ENCODE measurements around the gene DNALI1. TPM values are rescaled to one million over a fixed set of nuclear protein-coding genes. Genes with fewer than 3 reads are reported as not detected.
"Not testable (repeated sequence)": the region's sequence is repeated elsewhere in the genome, so short reads cannot be mapped to it uniquely, and the experiment has no call there.

The DNALI1 gene
- total and polyA plus RNA-seq, 2 of the 8 experiments (the other 6 are each of a cell fraction or from before 2014, with no cell fraction given): 8.9 to 11.3 TPM

GRCh38 chr1:37584544-37584943 is 27.8 kb downstream of the DNALI1 start:
- H3K27ac ChIP-seq (ENCODE audit: low read depth, low read length); H4K5ac ChIP-seq (ENCODE audit: insufficient read length, low read depth, low read length); H2AK5ac ChIP-seq (ENCODE audit: low read depth, low read length); H3K56ac ChIP-seq (replicated peaks; ENCODE audit: insufficient read length, low read depth, low read length); H2BK120ac ChIP-seq (replicated peaks; ENCODE audit: low read depth, low read length); H3K9me3 ChIP-seq (ENCODE audit: insufficient read depth in 2 of 2, low read depth in 1 of 2, low read length in 1 of 2); H4K8ac ChIP-seq (ENCODE audit: extremely low read depth, insufficient read depth, low read length); H2BK15ac ChIP-seq (ENCODE audit: low read length); H3K9ac ChIP-seq (replicated peaks in 1 of 4; ENCODE audit: extremely low read depth in 1 of 4, low read depth in 3 of 4, low read length in 3 of 4); H2BK12ac ChIP-seq (ENCODE audit: low read depth, low read length); H3K4ac ChIP-seq (replicated peaks; ENCODE audit: insufficient read length, low read depth, low read length); H2BK5ac ChIP-seq (ENCODE audit: low read depth, low read length); H3K18ac ChIP-seq (ENCODE audit: extremely low read depth, low read length); H3K23ac ChIP-seq (ENCODE audit: insufficient read length); H3K4me1 ChIP-seq (replicated peaks in 1 of 4; ENCODE audit: control insufficient read depth in 3 of 4, insufficient read depth in 4 of 4, low read length in 3 of 4); DNase-seq (ENCODE audit: low read depth in 1 of 2, low spot score in 2 of 2); H2BK20ac ChIP-seq (ENCODE audit: low read length); H2AFZ ChIP-seq (ENCODE audit: low read length); H3K4me3 ChIP-seq (ENCODE audit: extremely low read depth in 1 of 4, insufficient read depth in 2 of 4, low read depth in 3 of 4, low read length in 4 of 4); H4K91ac ChIP-seq (replicated peaks; ENCODE audit: insufficient read length, low read length); FAIRE-seq; H3K27me3 ChIP-seq (replicated peaks in 1 of 4; ENCODE audit: control insufficient read depth in 3 of 4, extremely low read depth in 1 of 4, insufficient read depth in 3 of 4, low read length in 3 of 4); H3K14ac ChIP-seq (ENCODE audit: insufficient read length); H3K23me2 ChIP-seq (ENCODE audit: low read depth, low read length); H4K20me1 ChIP-seq (replicated peaks in 1 of 2; ENCODE audit: control insufficient read depth in 1 of 2, insufficient read depth in 2 of 2, low read length in 2 of 2); H3K79me2 ChIP-seq (ENCODE audit: control insufficient read depth in 1 of 2, insufficient read depth in 2 of 2, low read length in 2 of 2); H3K79me1 ChIP-seq (ENCODE audit: low read depth, low read length); H3K4me2 ChIP-seq (ENCODE audit: insufficient read depth in 1 of 2, low read depth in 2 of 2, low read length in 2 of 2): not testable (repeated sequence)
- 95% methylated on average over 4 of the region's 4 CpGs; no CpG with 5 or more reads in 1 of the 2 experiments for WGBS, 2 experiments (ENCODE audit: extremely low coverage in 1 of 2, insufficient coverage in 1 of 2, insufficient read length in 1 of 2, insufficient replicate concordance in 2 of 2, low coverage in 1 of 2, low lambda C conversion rate in 2 of 2, missing lambda C conversion rate in 1 of 2)
- peaks cover 22 to 75% (median 58%) of the 10 kb centered on the region in 4 experiments for H3K36me3 ChIP-seq (ENCODE audit: control insufficient read depth in 2 of 4, insufficient read depth in 4 of 4, low read length in 3 of 4)
- CTCF ChIA-PET (ENCODE audit: partially characterized antibody): interaction anchor here (0.6 to 0.7 kb wide), 2 partner anchors 15 to 97 kb away, joined by 3 read pairs; no protein-coding TSS in a partner anchor
- POLR2A ChIA-PET (ENCODE audit: partially characterized antibody): interaction anchor here (2.0 kb wide), 1 partner anchor 10 kb away, joined by 9 read pairs; the partner anchor contains the start of gene GNL2
